Fibroblast of lung (primary cell): Measurements from ENCODE around the gene LDB1. TPM values are rescaled to one million over a fixed set of nuclear protein-coding genes. Genes with fewer than 3 reads are reported as not detected.

ENCODE experiments used
- DNase-seq, 2 donors: peaks; one replicate each; pipeline versions ENCODE4 v3.0.0 to v3.0.0-alpha.2; 2010; ENCODE audit warnings: low read depth in 2 of 2
- H2AFZ ChIP-seq: 2 replicates; pipeline ENCODE4 v1.5.1; 2012; ENCODE audit warnings: low read length, control low read depth, inconsistent platforms
- H3K27ac ChIP-seq: 2 replicates; pipeline ENCODE4 v1.5.1; 2011; ENCODE audit warnings: low read length, control low read depth; ENCODE audit not compliant: insufficient read depth
- H3K27me3 ChIP-seq: 2 replicates; pipeline ENCODE4 v1.5.1; 2011; ENCODE audit warnings: mild to moderate bottlenecking, low read length; ENCODE audit not compliant: control insufficient read depth, insufficient read depth
- H3K36me3 ChIP-seq: 2 replicates; pipeline ENCODE4 v1.5.1; 2011; ENCODE audit warnings: low read length; ENCODE audit not compliant: control insufficient read depth, insufficient read depth
- H3K4me1 ChIP-seq: 2 replicates; pipeline ENCODE4 v1.5.1; 2011; ENCODE audit warnings: low read length; ENCODE audit not compliant: control insufficient read depth, insufficient read depth; ENCODE audit errors: extremely low read depth
- H3K4me2 ChIP-seq: 2 replicates; pipeline ENCODE4 v1.5.1; 2011; ENCODE audit warnings: low read length, control low read depth; ENCODE audit not compliant: insufficient read depth; ENCODE audit errors: extremely low read depth
- H3K4me3 ChIP-seq, 4 experiments: fragments of 200-600 bp in 1 of 4; sonication (generic) in 1 of 4; replicated peaks in 1 of 4; 2 replicates each; pipeline ENCODE4 v1.5.1; 2011 to 2016; ENCODE audit warnings: low read length in 4 of 4, low read depth in 3 of 4, mild to moderate bottlenecking in 3 of 4, control low read depth in 2 of 4, inconsistent platforms in 1 of 4, mixed read lengths in 1 of 4; ENCODE audit not compliant: insufficient read depth in 1 of 4; ENCODE audit errors: control extremely low read depth in 1 of 4
- H3K79me2 ChIP-seq: 2 replicates; pipeline ENCODE4 v1.5.1; 2012; ENCODE audit warnings: mild to moderate bottlenecking, low read length, inconsistent platforms; ENCODE audit not compliant: control insufficient read depth, insufficient read depth
- H3K9ac ChIP-seq: 2 replicates; pipeline ENCODE4 v1.5.1; 2011; ENCODE audit warnings: mild to moderate bottlenecking, low read length, control low read depth; ENCODE audit not compliant: insufficient read depth
- H3K9me3 ChIP-seq: 2 replicates; pipeline ENCODE4 v1.5.1; 2012; ENCODE audit warnings: low read depth, low read length; ENCODE audit not compliant: control insufficient read depth, insufficient read depth
- H4K20me1 ChIP-seq: 2 replicates; pipeline ENCODE4 v1.5.1; 2011; ENCODE audit warnings: low read length; ENCODE audit not compliant: control insufficient read depth, insufficient read depth; ENCODE audit errors: extremely low read depth
- EZH2 ChIP-seq: IDR thresholded peaks from 2 replicates; pipeline ENCODE4 v1.5.1; 2012; ENCODE audit warnings: low read length, control low read depth, mild to moderate bottlenecking; ENCODE audit errors: missing control alignments
- polyA plus RNA-seq, 2 donors: library from polyadenylated mRNA; depleted of rRNA in 1 of 2; stranded (reverse) in 1 of 2; unstranded in 1 of 2; fragments of >200 nt; gene quantifications; 2 replicates each; pipeline ENCODE4 v1.2.1, GENCODE V29; 2011 to 2012; ENCODE audit warnings: missing spikeins in 1 of 2
- total RNA-seq: library from RNA; depleted of rRNA; stranded (reverse); fragments of >200 nt; gene quantifications from 2 replicates; pipeline ENCODE4 v1.2.1, GENCODE V29; 2014
- TF ChIP-seq, protein P1 (sequence below), 2 donors: IDR thresholded peaks in 1 of 2; conservative IDR thresholded peaks in 1 of 2; 1 replicate in 1 of 2; 2 replicates in 1 of 2; pipeline ENCODE4 v1.5.1; 2011 to 2012; ENCODE audit warnings: low read length in 2 of 2, control low read depth in 1 of 2, inconsistent platforms in 1 of 2, low read depth in 1 of 2, mild to moderate bottlenecking in 1 of 2

LDB1 gene
- total and polyA plus RNA-seq, 2 donors (not counting 1 experiment from before 2014, with no cell fraction given): 45.1 to 50.6 TPM

DNA sequence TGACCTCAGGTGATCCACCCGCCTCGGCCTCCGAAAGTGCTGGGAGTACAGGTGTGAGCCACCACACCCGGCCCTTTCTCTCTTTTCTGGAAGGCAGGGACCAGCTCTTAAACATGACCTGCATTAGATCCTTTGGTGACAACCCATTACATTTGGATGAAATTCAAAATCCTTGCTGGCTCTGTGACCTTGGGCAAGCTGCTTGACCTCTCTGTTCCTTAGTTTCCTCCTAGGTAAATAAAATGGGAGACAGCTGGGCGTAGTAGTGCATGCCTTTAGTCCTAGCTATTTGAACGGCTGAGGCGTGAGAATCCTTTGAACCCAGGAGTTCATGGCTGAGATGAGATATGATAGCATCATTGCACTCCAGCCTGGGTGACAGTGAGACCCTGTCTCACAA lies 23.7 kb downstream of the LDB1 start:
- no peak for DNase-seq
- Histone ChIP-seq H3K79me2 (no peaks in the 10 kb centered on the region), H3K27ac (no peak overlapping the region), H3K4me2 (no peak overlapping the region), H2AFZ (no peak overlapping the region), H3K36me3 (no peaks in the 10 kb centered on the region), H3K4me3 (no peak overlapping the region), H3K4me1 (no peaks in the 10 kb centered on the region), H3K9me3 (no peaks in the 10 kb centered on the region), H3K27me3 (no peaks in the 10 kb centered on the region), H3K9ac (no peak overlapping the region), H4K20me1 (no peaks in the 10 kb centered on the region)
- TF ChIP-seq, protein P1, sequence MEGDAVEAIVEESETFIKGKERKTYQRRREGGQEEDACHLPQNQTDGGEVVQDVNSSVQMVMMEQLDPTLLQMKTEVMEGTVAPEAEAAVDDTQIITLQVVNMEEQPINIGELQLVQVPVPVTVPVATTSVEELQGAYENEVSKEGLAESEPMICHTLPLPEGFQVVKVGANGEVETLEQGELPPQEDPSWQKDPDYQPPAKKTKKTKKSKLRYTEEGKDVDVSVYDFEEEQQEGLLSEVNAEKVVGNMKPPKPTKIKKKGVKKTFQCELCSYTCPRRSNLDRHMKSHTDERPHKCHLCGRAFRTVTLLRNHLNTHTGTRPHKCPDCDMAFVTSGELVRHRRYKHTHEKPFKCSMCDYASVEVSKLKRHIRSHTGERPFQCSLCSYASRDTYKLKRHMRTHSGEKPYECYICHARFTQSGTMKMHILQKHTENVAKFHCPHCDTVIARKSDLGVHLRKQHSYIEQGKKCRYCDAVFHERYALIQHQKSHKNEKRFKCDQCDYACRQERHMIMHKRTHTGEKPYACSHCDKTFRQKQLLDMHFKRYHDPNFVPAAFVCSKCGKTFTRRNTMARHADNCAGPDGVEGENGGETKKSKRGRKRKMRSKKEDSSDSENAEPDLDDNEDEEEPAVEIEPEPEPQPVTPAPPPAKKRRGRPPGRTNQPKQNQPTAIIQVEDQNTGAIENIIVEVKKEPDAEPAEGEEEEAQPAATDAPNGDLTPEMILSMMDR (conservative IDR thresholded peaks at IDR 0.05 in 1 of 2, IDR thresholded peaks at IDR 0.05 in 1 of 2; ENCODE audit: low read depth in 1 of 2, low read length in 2 of 2): no peak
- no peak for TF ChIP-seq EZH2

DNA sequence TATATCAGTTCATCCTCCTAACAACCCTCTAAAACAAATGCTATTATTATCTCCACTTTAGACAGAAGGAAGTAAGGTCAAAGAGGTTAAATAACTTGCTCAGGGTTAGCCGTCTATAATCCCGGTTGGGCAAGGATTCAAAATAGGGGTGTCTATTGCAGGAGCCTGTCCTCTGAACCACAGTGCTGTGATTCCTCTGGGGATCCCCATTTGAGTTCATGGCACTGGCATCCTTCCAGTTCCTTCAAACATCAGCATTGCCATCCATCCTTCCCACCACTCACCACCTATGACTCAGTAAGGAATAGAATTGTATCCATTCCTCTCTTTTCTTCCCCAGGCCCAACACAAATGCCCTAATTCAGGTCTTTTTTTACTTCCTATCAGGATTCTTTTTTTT lies 29.4 kb downstream of the LDB1 start:
- H3K27ac ChIP-seq: no peak overlapping the region
- DNase-seq: peak in 1 of 2 donors; percentile 9
- no peak overlapping the region for H3K9ac ChIP-seq
- no peaks in the 10 kb centered on the region for H4K20me1 ChIP-seq
- no peak overlapping the region for H2AFZ ChIP-seq
- H3K4me1 ChIP-seq: no peaks in the 10 kb centered on the region
- H3K27me3 ChIP-seq: no peaks in the 10 kb centered on the region
- no peaks in the 10 kb centered on the region for H3K79me2 ChIP-seq
- H3K9me3 ChIP-seq: no peaks in the 10 kb centered on the region
- TF ChIP-seq EZH2: no peak
- TF ChIP-seq, protein P1 (conservative IDR thresholded peaks at IDR 0.05 in 1 of 2, IDR thresholded peaks at IDR 0.05 in 1 of 2; ENCODE audit: low read depth in 1 of 2, low read length in 2 of 2): no peak
- no peak overlapping the region for H3K4me2 ChIP-seq
- no peak overlapping the region for H3K4me3 ChIP-seq
- H3K36me3 ChIP-seq: no peaks in the 10 kb centered on the region

DNA sequence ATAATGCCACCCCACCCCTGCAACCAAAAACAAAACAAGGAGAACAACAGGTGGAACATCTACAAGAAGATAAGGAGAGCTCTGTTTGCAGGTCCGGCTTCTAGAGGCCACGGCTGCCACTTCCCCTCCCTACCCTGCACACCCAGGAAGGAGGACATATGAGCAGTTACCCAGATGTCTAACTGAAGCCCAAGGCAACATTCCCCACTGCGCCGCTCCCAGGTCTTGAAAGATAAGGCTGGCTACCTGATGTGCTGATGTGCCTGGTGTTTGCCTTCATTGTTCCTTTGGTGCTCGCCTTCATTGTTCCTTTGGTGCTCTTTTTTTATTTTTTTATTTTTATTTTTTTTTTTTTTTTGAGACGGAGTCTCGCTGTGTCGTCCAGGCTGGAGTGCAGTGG lies 34.0 kb downstream of the LDB1 start:
- Histone ChIP-seq H3K4me3 (no peak overlapping the region), H3K27ac (no peak overlapping the region), H3K79me2 (no peaks in the 10 kb centered on the region), H4K20me1 (no peaks in the 10 kb centered on the region), H3K4me1 (no peaks in the 10 kb centered on the region), H3K9me3 (no peaks in the 10 kb centered on the region), H3K36me3 (no peaks in the 10 kb centered on the region), H3K9ac (no peak overlapping the region), H2AFZ (no peak overlapping the region), H3K4me2 (no peak overlapping the region), H3K27me3 (no peaks in the 10 kb centered on the region)
- no peak for DNase-seq
- no peak for TF ChIP-seq EZH2
- TF ChIP-seq, protein P1 (conservative IDR thresholded peaks at IDR 0.05 in 1 of 2, IDR thresholded peaks at IDR 0.05 in 1 of 2; ENCODE audit: low read depth in 1 of 2, low read length in 2 of 2): no peak
